ENCODE results near the gene PPP1R9A. TPM values are rescaled to one million over a fixed set of nuclear protein-coding genes. Genes with fewer than 3 reads are reported as not detected.

PPP1R9A gene
- total and polyA plus RNA-seq, 10 of the 15 experiments (the other 5 are each of a cell fraction or from before 2014, with no cell fraction given) = 0.04 to 0.12 TPM; not detected in 8

GRCh38 chr7:95198863-95199262 lies 291.5 kb downstream of the PPP1R9A start (continued):
- no peak for TF ChIP-seq SREBF1 (IDR thresholded peaks at IDR 0.05; ENCODE audit: low read length)

- POLR2A ChIA-PET = interaction anchor here (0.6 kb wide), 1 partner anchor 108 kb away, joined by 3 read pairs; no protein-coding TSS in a partner anchor
- H4K20me1 ChIP-seq (ENCODE audit: control insufficient read depth, insufficient read depth) = no peaks in the 10 kb centered on the region
- no peaks in the 10 kb centered on the region for H3K27me3 ChIP-seq (replicated peaks in 1 of 2; ENCODE audit: control insufficient read depth in 2 of 2, insufficient read depth in 2 of 2, low read length in 1 of 2)
- CTCF ChIA-PET = interaction anchor here (0.6 to 6.0 kb wide), 12 partner anchors 25 to 1031 kb away, joined by 3 to 56 read pairs (median 3); no protein-coding TSS in a partner anchor
- ATAC-seq = peak; percentile 85
- TF ChIP-seq RAD21 (IDR thresholded peaks at IDR 0.05; ENCODE audit: insufficient read depth, low read depth, low read length) = peak; percentile 75
- no peak for TF ChIP-seq ZNF207 (IDR thresholded peaks at IDR 0.05; ENCODE audit: borderline replicate concordance)
- peak; percentile 52 to 64 (median 62) for TF ChIP-seq CTCF (IDR thresholded peaks at IDR 0.05 in 2 of 3, conservative IDR thresholded peaks at IDR 0.05 in 1 of 3; ENCODE audit: control insufficient read depth in 2 of 3, extremely low read depth in 1 of 3, insufficient read depth in 1 of 3, low read depth in 3 of 3, low read length in 3 of 3)
- TF ChIP-seq SMC3 (IDR thresholded peaks at IDR 0.05; ENCODE audit: borderline replicate concordance, low read length) = peak; percentile 52; the same call in 1 of the 2 replicates
- intact Hi-C loops (cut with micrococcal nuclease; ENCODE audit: unreplicated experiment) (loop anchor here (1.0 kb wide), 1 partner anchor 751 kb away; no protein-coding TSS in a partner anchor), in situ Hi-C loops (cut with MboI) (loop anchor here (10.0 kb wide), 1 partner anchor 275 kb away; no protein-coding TSS in a partner anchor)
- no peak overlapping the region for H2AFZ ChIP-seq (ENCODE audit: control insufficient read depth, low read depth, low read length)
- no peaks in the 10 kb centered on the region for H3K9me3 ChIP-seq (replicated peaks; ENCODE audit: control insufficient read depth, insufficient read depth, low read length)
- no peak overlapping the region for H3K27ac ChIP-seq (ENCODE audit: control insufficient read depth, insufficient read depth)
- no peaks in the 10 kb centered on the region for H3K4me1 ChIP-seq (ENCODE audit: control insufficient read depth, insufficient read depth, low read length)
- no peak overlapping the region for H3K4me3 ChIP-seq
- RAD21 ChIA-PET (ENCODE audit: unreplicated experiment) = interaction anchor here (0.6 to 3.0 kb wide), 6 partner anchors 16 to 753 kb away, joined by 3 to 28 read pairs (median 6); no protein-coding TSS in a partner anchor
- BruUV-seq (replicated peaks) = no TSS peak
- H3K79me2 ChIP-seq (ENCODE audit: control insufficient read depth, insufficient read depth, low read length) = no peaks in the 10 kb centered on the region
- no peak for FAIRE-seq
- no peak overlapping the region for H3K9ac ChIP-seq (ENCODE audit: control insufficient read depth, insufficient read depth, low read length)
- H3K36me3 ChIP-seq (ENCODE audit: control insufficient read depth in 2 of 2, insufficient read depth in 2 of 2, low read length in 1 of 2) = no peaks in the 10 kb centered on the region
- SMC1A ChIA-PET (ENCODE audit: uncharacterized antibody, unreplicated experiment) = interaction anchor here (0.8 to 3.4 kb wide), 10 partner anchors 10 to 750 kb away, joined by 3 to 30 read pairs (median 4); no protein-coding TSS in a partner anchor
- DNase-seq (ENCODE audit: low read depth, low spot score) = no peak
- WGBS (ENCODE audit: insufficient coverage, insufficient replicate concordance, low lambda C conversion rate, missing lambda C conversion rate) = 34% methylated on average over 3 of the region's 3 CpGs
- no peak overlapping the region for H3K4me2 ChIP-seq (ENCODE audit: control insufficient read depth, insufficient read depth)
Observed at GRCh38 chr7:95199779-95200558, 292.6 kb downstream of the PPP1R9A start.

Measured in GM12878 (cell line).